Amygdala (tissue), 56 donors: ENCODE measurements around the gene LGI4.

ENCODE experiments used
- DNase-seq, 56 donors: peaks; one replicate each; lab custom pipeline; 2025; lab: John Stamatoyannopoulos, UW

Gene LGI4

DNA sequence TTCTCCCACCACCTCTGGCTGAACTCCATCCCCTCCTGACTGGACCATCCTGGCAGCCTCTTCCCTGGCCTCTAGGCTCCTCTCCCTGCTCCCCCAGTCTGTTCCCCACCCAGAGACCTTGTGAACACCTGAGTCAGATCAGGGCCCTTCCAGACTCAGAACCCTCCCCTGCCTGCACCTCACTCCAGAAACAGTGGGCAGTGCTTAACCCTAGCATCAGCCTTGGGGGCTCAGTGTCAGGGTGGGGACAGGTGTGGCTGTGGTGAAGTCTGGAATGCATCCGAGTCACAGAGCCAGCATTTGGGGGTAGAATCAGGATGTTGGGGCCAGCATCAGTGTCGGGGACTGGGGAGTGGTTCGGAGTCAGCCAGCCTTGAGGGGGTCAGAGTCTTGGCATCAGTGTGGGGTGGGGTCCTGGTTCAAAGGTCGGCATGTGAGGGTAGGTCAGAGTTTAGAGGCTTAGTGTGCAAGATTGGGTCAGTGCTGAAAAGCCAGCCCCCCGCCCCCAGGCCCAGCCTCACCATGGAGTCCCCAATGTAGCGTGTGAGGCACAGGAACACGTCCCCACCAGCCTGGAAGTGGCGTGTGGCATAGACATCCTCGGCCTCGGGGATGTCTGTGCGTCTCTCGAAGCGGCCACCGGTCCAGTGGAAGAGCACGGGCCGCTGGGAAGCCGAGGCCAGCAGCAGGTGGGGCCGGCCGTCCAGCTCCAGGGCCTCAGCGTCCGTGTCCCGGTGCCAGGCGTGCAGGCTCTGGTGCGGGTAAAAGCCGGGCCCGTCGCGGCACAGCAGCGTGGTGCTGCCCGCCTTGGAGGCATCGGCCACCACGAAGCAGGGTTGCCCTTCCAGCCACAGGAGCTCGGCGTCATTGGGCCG is 8.9 kb downstream of the LGI4 start:
- DNase-seq, result no peak

GRCh38 chr19:35125270-35125717 is 9.6 kb downstream of the LGI4 start:
- DNase-seq, result no peak

- peak; percentile 70 to 98 (median 92) for DNase-seq
These were observed 10.5 kb downstream of the LGI4 start for GRCh38 chr19:35124098-35125060.

DNA sequence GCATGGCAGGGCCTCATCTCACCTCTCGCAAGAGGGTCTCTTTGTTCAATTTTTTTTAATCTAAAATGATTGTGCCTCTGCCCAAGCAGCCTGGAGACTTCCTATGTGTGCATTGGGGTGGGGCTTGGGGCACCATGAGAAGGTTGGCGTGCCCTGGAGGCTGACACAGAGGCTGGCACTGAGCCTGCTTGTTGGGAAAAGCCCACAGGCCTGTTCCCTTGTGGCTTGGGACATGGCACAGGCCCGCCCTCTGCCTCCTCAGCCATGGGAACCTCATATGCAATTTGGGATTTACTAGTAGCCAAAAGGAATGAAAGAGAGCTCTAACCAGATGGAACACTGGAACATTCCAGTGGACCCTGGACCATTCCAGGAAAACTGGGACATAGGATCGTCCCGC is 11.3 kb downstream of the LGI4 start:
- peak in 21 of 56 donors; percentile 12 to 80 (median 38) for DNase-seq

- no peak for DNase-seq
These were observed 11.9 kb downstream of the LGI4 start for GRCh38 chr19:35122687-35123551.

DNA sequence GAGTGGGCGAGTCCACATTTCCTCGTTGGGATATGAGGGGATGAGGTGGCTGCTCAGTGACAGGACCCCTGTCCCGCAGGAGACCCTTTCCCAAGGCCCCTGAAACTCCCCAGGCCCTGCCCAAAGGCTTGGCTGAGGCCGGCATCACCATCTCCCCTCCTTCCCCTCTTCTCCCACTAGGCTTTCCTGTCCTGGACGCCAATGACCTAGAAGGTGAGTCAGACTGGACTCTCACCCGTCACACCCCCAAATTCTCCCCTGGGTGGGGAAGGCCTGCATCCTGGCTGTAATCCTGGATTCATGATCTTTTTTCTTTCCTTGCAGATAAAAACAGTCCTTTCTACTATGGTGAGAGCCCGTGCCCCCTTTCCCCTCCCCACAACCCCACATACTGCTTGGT is 14.0 kb downstream of the LGI4 start:
- DNase-seq, result no peak

GRCh38 chr19:35120492-35120891 is 14.4 kb downstream of the LGI4 start:
- peak in 24 of 56 donors; percentile 19 to 79 (median 42) for DNase-seq

GRCh38 chr19:35119578-35120155 is 15.2 kb downstream of the LGI4 start:
- no peak for DNase-seq

DNA sequence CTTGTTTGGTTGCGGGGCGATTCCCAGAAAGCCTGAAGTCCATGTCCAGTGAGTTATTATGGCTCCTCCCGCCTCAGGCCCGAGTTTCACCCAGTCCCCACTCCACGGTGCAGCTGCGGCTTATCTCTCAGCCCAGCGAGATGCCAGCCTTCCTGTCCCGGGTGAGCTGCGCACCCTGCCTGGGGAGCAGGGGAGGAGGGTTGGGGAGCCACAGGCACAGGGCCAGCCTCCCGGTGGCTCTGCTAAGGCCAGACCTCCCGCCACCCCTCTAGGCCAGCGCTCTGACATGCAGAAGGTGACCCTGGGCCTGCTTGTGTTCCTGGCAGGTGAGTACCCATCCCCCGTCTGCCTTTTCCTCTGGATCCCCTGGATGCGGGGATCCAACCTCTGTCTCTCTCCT is 15.8 kb downstream of the LGI4 start:
- DNase-seq, result no peak

- no peak for DNase-seq
These were observed 16.4 kb downstream of the LGI4 start for GRCh38 chr19:35118268-35119020.

DNA sequence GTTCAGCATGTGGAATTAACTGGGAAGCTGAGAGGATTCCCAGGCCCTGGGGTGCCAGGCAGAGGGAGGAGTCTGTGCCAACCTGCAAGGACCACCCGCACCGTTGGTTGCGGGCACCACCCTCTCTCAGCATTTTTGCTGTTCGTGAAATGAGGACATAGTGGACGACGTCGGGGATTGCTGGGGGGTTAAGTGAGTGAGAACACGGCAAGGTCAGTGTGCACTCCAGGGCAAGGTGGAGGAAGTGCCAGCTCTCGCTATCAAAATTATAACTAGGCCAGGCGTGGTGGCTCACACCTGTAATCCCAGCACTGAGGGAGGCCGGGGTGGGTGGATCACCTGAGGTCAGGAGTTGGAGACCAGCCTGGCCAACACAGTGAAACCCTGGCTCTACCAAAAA is 17.1 kb downstream of the LGI4 start:
- DNase-seq, result no peak

DNA sequence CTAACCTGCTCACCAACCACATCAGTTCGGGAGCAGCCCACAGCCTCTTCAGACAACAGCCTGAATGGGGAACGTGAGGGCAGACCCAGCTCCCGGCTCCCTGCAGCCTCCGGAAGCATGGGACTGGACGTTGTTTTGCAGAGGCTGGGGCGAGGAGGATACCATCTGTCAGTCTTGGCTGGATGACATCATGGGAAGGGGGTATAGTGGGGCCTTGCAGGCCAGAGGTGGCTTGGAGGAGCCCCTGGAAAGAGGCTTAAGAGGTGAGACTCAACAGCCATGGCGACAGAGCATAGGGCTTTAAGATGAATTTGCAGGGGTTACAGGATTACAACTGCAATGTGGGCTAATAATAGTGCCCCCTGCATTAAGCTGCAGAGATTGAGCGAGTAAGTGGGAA is 17.7 kb downstream of the LGI4 start:
- peak in 1 of 56 donors; percentile 30 for DNase-seq

- no peak for DNase-seq
These were observed 18.6 kb downstream of the LGI4 start for GRCh38 chr19:35116072-35116801.

DNA sequence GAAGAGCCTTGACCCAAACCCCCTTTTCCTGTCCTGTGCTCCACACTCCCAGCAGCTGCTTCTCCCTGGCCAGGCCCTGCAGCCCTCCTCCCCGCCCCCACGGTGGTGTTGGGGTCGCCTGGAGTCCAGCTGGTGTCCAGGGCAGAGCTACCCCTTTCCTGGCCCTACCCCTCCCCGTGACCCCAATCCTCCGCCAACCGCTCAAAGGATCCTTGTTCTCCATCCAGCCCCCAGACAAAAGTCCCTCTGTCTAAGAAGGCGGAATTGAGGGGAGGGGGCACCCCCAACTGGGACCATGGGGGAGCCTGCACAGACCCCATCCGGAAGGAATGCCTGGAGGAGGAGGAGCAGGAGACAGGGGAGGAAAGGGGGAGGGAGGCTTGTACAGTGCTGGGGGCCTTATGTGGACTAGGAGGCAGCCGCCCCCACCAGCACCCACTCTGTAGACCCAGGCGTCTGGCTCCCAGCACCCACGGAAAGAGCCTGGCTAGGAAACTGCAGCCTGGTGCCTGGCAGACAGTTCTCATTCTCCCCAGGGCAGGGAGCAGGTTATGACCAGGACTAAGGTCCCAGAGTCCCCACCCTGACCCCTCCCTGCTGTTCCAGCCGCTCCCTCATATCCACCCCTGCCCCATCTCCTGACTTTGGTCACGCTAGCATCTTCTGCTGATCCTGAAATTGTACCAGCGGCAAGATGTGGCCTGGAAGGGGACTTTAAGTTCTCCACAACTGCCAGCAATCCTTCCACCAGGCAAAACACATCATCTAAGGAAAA is 19.5 kb downstream of the LGI4 start, which contains the start of gene FXYD3:
Gene FXYD3 (plus strand): TSS at position 647 of the 775 bp plus-strand sequence. CDS start 3,554 bp downstream, outside the sequence.
- DNase-seq, result peak in 55 of 56 donors; percentile 56 to 91 (median 84)

DNA sequence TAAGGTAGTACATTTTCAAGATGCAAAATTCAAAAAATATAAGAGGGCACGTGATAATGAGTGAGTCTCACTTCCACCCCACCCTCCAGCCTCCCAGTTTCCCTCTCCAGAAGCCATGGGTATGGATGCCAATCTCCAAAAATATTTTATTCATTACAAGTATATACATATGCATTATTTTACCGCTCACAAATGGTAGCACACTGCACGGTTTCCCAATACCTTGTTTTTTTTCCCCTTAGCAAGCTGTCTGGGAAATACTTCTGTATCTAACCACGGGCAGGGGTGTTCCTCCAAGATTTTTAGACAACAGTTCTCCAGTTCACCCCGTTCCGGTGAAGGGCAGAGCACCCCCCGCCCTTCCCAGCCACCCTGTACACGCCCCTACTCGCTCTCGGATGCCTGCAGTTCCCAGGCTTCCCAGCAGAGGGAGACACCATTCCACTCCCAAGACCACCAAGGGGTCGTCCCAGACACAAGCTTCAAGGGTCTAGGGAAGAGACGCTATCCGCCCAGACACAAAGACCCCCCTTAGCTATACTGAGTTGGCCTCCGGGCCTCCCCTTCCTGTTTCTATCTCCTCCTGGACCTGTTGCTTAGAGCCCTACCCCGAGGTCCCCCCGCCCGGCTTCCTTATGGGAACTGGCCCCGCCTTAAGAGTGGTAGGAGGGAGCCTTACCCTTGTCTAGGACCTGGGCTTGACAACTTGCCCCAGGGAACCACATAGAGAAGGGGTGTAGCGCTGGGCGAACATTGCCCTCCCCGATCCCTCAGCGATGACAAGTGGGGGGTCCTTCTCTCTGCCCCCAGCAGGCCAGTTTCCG is 20.3 kb downstream of the LGI4 start:
- DNase-seq, result peak in 54 of 56 donors; percentile 40 to 91 (median 80)

- DNase-seq, result no peak
These were observed 21.7 kb downstream of the LGI4 start for GRCh38 chr19:35112995-35113688.
